Measurements from ENCODE around the gene BRD3OS.

Gene BRD3OS

GRCh38 chr9:134053941-134054761 is 28.9 kb downstream of the BRD3OS start:
- no peak for DNase-seq

- DNase-seq: no peak
Observed at GRCh38 chr9:134054891-134055811, 29.9 kb downstream of the BRD3OS start.

- peak; percentile 64 for DNase-seq
Observed at GRCh38 chr9:134055981-134056461, 30.7 kb downstream of the BRD3OS start.

GRCh38 chr9:134056483-134057306 is 31.4 kb downstream of the BRD3OS start:
- DNase-seq: no peak

GRCh38 chr9:134057307-134057657 is 32.0 kb downstream of the BRD3OS start:
- DNase-seq: no peak

GRCh38 chr9:134057751-134058701 is 32.7 kb downstream of the BRD3OS start:
- DNase-seq: no peak

- no peak for DNase-seq
Observed at GRCh38 chr9:134058716-134059115, 33.4 kb downstream of the BRD3OS start.

GRCh38 chr9:134059188-134059641 is 33.9 kb downstream of the BRD3OS start:
- DNase-seq: no peak

GRCh38 chr9:134059661-134060395 is 34.5 kb downstream of the BRD3OS start:
- DNase-seq: no peak

- no peak for DNase-seq
Observed at GRCh38 chr9:134060546-134060945, 35.3 kb downstream of the BRD3OS start.

GRCh38 chr9:134061019-134061687 is 35.9 kb downstream of the BRD3OS start:
- DNase-seq: no peak

GRCh38 chr9:134061688-134062371 is 36.5 kb downstream of the BRD3OS start:
- no peak for DNase-seq

GRCh38 chr9:134062461-134063087 is 37.3 kb downstream of the BRD3OS start:
- DNase-seq: no peak

GRCh38 chr9:134063088-134063570 is 37.8 kb downstream of the BRD3OS start:
- DNase-seq: no peak

- no peak for DNase-seq
Observed at GRCh38 chr9:134063571-134064450, 38.5 kb downstream of the BRD3OS start.

GRCh38 chr9:134064711-134065110 is 39.4 kb downstream of the BRD3OS start:
- no peak for DNase-seq

- DNase-seq: no peak
Observed at GRCh38 chr9:134065612-134066419, 40.5 kb downstream of the BRD3OS start.
